ENCODE results near the gene TMEM179.

The TMEM179 gene

DNA sequence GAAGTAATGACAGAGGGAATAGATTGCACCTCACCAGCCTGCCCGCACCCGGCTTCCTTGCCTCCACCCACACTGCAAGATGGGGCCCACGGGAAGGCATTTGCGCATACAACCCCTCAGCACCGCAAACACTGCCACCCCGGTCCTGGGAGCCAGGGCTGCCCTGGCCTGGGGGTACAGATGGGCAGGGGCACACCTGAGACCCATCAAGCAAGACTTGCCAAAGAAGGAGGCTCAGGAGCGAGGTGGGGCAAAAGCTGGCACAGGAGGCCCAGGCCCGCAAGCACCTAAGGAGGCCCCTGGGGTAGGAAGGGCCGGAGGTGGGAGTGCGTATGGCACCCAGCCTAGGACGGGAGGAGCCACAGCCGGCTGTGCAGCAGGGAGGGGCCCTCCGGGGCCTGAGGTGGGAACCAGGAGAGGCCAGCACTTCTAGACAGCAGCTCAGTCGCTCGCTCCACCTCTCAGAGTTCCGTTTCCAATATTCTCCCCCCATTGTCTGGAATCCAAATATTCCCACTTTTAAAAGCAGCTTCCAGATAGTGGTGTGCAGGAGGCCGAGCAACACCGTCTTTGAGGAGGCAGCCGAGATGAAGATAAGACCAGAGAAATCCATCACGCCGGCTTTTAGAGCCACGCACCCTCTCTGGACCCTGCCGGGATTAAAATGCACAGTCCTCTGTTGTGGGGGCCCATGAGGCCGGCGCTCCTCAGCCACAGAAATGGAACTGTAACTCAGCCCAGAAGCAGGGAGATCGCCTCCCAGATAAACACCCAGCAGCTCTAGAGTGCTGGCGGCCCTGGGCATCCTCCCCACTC lies 37.2 kb downstream of the TMEM179 start:
- DNase-seq = no peak

DNA sequence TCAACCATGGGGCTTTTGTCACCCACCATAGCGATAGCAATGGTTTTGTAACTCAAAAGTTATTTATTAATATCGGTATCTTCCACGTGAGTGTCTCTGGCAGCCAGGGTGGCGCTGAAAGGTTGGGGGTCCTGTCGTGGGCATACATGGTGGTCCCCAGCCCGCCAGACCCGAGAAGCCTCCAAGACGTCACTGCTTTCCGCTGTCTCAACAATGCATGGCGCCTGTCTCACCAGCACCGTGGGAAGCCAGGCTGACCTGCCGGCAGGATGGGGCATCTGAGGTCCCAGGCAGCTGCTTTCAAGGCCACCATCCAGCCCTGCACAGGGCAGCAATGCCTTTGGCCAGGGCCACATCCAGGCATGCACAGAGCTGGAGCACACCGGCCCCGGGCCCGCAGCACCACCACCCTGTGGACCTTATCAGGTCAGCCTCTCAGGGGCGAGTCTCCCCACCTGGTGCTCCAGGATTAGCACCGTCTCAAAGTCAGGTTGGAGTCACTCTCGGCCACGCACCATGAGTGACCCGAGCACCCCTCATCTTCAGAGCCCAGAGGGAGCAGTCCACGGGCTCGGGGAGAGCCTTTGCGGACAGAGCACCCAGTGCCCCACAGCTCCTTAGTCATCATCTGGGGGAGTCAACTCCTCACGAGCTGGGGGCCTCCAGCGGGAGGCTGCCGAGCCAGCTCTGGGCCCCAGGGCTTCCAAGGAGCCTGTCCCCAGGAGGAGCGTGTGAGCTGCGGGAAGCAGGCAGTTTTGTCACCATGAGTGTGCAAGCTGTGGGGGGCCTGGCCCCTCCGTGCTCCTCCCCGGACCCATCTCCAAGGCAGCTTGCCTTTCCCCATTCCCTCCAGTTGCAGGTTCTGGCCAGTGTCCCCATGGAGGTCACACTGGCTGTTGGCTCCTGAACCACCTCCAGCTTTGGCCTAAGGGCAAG lies 39.6 kb downstream of the TMEM179 start:
- no peak for DNase-seq

GRCh38 chr14:104563742-104564615 lies 40.6 kb downstream of the TMEM179 start:
- no peak for DNase-seq

DNA sequence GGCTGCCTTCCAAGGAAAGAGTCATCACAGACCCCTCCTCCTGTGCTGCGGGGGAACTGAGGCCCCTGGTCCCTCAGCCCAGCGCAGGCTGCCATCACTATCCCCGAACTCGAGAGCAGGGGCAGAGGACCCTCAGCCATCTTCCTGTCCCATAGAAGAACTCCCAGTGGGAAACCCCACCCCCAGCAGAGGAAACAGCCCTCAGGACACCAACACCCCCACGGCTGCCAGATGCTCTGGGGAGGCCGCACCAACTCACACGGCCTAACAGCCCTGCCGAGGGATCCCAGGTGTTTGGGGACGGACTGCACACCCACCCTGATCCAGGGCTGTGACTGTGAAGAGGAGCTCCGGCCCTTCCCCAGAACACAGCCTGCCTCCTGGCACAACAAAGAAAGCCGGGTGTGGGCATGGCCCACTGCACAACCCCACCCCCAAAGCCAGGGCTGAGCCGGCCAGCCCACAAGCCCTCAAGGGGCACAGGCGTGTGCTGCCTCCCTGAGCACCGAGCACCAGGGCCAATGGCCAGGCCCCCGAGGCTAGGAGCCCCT lies 41.3 kb downstream of the TMEM179 start:
- DNase-seq = no peak

DNA sequence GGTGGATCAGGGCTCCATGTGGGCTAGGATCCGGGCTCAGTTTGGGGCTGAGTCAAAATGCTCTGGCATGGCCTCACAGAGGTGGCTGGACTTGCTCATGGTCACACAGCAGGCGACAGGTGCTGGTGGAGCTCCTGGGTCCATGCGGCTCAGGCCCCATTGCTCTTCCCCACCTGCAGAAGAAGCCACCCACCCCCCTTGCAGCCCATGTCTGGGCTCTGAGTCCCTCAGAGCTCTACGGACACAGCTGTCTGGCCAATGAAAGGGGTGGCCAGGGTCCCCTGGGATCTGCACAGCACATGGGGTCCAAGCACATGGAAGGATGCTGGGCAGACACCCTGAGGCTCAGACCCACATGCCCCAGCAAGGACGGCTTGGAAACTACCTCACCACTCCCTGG lies 42.0 kb downstream of the TMEM179 start:
- no peak for DNase-seq

- no peak for DNase-seq
Measured at GRCh38 chr14:104561632-104562495, 42.7 kb downstream of the TMEM179 start.

DNA sequence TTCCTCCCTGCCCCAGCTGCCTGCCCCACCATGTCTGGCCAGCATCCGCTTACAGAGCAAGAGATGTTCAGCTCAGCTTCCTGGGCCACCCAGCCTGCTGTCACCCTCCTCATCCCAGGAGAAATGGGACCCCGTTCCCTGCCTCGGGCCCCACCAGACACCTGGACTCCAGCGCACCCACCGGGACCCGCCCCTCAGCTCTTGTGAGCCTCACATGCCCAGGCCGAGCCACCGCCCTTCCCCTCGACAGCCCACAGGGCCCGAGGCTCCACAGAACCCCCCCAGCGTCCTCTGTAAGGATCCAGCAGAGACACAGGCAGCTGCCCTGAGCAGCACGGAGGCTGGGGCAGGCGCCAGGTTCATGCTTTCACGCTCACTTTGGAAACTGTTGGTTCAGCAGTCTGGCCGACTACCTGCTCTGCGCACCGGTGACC lies 43.4 kb downstream of the TMEM179 start:
- no peak for DNase-seq

- no peak for DNase-seq
Measured at GRCh38 chr14:104560586-104560945, 44.0 kb downstream of the TMEM179 start.

- no peak for DNase-seq
Measured at GRCh38 chr14:104559804-104560585, 44.6 kb downstream of the TMEM179 start.

GRCh38 chr14:104559028-104559803 lies 45.4 kb downstream of the TMEM179 start:
- no peak for DNase-seq

- DNase-seq = no peak
Measured at GRCh38 chr14:104558231-104559027, 46.1 kb downstream of the TMEM179 start.

DNA sequence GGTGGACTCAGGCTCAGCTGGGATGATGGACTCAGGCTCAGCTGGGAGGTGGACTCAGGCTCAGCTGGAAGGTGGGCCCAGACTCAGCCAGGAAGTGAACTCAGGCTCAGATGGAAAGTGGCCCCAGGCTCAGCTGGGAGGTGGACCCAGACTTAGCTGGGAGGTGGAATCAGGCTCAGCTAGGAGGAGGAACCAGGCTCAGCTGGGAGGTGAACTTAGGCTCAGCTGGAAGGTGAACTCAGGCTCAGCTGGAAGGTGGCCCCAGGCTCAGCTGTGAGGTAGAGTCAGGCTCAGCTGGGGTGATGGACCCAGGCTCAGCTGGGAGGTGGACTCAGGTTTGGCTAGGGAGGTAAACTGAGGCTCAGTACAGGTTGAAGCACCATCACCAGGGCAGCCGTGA lies 46.8 kb downstream of the TMEM179 start:
- DNase-seq = no peak

- no peak for DNase-seq
Measured at GRCh38 chr14:104557086-104557485, 47.5 kb downstream of the TMEM179 start.

- DNase-seq = no peak
Measured at GRCh38 chr14:104556256-104557021, 48.1 kb downstream of the TMEM179 start.

DNA sequence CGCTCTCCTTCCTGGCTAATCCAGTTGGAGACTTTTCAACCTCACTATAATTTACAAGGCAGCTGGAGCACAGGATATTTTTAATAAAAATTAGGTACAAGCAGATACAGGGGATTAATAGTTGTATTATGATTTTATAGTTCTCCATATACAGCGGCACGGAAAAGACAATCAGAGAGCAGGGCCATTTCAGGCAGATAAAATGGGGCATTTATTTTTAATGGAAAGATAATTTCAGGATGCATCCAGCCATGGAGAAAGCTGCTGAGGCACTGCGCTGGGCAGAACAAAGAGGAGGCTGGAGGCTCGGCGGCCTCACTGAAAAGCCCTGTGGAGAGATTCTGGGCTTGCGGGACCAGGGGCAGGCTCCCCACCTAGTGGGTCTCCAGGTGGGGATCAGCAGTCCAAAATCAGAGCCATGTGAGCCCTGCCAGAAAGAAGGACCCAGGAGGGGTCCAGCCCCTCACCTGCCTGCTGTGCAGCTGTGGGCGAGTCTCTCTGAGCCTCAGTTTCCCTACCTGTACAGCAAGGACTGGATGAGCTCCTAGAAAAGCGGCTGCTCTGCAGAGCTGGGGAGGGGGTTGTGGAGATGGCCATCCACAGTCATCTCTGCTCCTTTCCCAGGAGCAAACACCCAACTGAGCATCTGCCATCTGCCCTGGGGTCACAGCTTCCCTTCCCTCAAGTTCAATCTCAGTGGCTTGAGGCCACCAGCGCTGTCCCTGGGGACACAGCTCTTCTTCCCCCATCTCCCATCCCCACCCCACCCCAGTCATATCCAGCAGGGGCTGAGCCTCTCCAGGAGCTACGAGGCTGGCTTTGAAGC lies 48.9 kb downstream of the TMEM179 start:
- no peak for DNase-seq

DNA sequence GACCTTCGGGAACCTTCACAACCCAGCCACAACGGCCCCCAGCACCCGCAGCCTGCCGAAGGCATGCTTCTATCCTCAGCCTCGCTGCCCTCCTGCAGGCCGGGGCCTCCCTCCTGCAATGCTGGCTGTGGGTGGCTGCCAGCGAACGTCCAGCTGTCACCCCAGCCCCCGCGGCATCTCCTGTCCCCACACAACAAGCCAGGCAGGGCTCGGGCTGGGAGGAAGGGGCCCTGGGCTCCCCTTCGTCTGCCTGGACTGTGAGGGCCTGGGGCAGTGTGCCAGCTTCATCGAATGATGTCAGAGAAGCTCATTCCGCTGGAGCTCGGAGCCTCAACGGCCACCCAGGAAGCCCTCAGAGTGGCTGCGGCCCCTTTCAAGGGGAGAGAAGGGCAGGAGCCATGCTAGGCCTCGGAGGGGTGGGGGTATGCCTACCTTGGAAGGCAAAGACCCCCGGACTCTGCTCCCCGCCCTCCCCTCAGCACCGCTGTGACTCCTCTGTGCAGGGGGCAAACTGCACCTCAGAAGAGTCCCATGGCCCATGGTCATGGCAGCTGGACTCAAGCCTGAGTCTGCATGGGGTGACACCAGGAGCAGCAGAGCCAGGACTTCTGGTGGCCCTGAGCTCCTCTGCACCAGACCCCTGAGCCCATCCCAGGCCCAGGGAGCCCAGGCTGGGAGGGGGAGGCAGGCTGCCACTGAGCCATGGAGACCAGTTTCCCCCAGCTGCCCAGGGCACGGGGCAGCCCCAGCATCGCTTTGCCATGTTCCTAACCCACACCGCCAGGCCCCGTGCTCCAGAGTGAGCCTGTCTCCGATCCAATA lies 49.8 kb downstream of the TMEM179 start:
- no peak for DNase-seq

Data from T1000 (cell line).